22Rv1 (cell line): ENCODE measurements around the gene MAGI2.
A peak's percentile ranks its signal among the peaks of the same experiment; 100 is the strongest.

Experiments used
- H3K27ac ChIP-seq: fragments of 450-650 bp; 2 replicates; pipeline ENCODE4 v1.5.1; 2017
- ZFX ChIP-seq: fragments of 450-650 bp; IDR thresholded peaks from 2 replicates; pipeline ENCODE4 v1.6.1; 2017; ENCODE audit warnings: antibody characterized with exemption, borderline replicate concordance
- TF ChIP-seq, protein P1 (sequence below): fragments of 450-650 bp; IDR thresholded peaks from 2 replicates; pipeline ENCODE4 v1.5.1; 2017; ENCODE audit warnings: mild to moderate bottlenecking

The MAGI2 gene

DNA sequence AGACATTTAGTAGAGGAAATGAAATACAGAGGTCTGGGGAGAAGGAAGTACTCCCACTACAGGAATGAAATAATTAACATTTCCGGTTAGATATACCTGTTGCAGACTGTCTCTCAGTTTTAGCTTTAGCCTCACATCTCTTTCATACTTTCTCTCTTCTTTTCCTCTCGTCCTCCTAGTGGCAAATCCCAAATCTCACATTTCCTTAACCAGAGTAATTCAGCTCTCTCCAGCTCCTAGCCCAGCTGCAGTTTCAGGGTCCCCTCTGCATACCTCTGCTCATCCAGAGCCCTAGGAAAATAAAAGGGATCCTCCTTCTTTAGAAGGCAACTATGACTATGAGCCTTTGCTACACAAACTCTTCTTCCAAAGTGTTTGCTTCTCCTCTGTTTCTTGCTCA lies 1011.7 kb downstream of the MAGI2 start:
- no peak for TF ChIP-seq ZFX
- TF ChIP-seq, protein P1, sequence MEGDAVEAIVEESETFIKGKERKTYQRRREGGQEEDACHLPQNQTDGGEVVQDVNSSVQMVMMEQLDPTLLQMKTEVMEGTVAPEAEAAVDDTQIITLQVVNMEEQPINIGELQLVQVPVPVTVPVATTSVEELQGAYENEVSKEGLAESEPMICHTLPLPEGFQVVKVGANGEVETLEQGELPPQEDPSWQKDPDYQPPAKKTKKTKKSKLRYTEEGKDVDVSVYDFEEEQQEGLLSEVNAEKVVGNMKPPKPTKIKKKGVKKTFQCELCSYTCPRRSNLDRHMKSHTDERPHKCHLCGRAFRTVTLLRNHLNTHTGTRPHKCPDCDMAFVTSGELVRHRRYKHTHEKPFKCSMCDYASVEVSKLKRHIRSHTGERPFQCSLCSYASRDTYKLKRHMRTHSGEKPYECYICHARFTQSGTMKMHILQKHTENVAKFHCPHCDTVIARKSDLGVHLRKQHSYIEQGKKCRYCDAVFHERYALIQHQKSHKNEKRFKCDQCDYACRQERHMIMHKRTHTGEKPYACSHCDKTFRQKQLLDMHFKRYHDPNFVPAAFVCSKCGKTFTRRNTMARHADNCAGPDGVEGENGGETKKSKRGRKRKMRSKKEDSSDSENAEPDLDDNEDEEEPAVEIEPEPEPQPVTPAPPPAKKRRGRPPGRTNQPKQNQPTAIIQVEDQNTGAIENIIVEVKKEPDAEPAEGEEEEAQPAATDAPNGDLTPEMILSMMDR, result no peak
- H3K27ac ChIP-seq, result no peak overlapping the region

DNA sequence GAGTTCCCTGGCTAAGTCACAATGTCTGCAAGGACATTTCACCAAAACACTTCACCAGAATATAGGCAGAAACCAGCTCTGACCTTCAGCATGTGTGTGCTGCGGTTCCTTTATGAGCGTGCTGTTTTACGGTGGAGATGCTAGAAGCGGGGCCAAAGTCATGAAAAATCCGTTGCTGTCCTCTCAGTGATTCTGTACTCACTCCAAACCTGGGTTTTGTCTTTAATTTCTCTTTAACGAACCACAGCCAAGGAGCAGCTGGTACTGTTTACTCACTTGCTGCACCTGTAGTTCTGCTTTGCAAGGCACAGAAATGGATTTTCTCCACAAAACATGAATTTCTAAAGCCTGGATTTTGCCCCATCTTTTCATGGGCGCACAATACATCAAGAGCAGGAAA lies 1015.0 kb downstream of the MAGI2 start:
- TF ChIP-seq ZFX, result no peak
- TF ChIP-seq, protein P1, result no peak
- H3K27ac ChIP-seq, result no peak overlapping the region

DNA sequence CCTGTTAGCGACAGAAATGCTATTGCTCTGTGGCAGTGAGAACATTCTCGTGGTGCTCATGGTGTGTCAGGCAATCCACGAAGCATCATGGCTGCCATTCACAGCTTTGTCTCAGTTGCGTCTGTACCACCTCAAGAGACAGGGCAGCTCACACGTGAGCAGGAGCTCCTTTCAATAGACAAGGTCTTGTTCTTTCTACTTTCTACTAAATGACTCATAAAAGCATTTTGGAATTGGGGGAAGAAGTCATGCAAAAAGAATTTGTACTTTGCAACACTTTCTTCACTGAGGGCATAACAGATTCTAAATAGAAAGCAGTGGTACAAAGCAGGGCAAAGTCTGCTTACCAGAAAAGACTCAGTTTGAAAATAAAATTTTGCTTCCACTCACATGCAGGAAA lies 1016.3 kb downstream of the MAGI2 start:
- TF ChIP-seq, protein P1, result no peak
- no peak for TF ChIP-seq ZFX
- H3K27ac ChIP-seq, result no peak overlapping the region

DNA sequence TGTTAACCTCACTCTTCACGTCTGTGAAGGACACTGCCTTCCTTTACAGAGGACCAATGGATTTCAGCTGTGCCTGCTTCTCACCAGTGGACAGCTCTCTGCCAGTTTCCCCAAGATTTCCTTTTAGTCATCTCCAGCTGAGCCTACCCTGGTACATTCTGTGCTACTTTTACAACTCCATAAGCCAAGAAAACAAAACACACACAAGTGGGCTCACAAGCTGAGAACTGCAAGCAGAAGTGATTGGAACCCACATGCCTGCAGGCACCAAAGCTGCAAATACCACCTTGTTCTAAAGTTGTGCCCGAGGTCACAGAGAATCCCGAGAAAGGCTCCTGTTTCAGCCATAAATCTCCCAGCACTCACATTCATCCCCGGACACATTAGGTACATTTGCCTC lies 1018.1 kb downstream of the MAGI2 start:
- TF ChIP-seq, protein P1, result no peak
- no peak for TF ChIP-seq ZFX
- no peak overlapping the region for H3K27ac ChIP-seq

DNA sequence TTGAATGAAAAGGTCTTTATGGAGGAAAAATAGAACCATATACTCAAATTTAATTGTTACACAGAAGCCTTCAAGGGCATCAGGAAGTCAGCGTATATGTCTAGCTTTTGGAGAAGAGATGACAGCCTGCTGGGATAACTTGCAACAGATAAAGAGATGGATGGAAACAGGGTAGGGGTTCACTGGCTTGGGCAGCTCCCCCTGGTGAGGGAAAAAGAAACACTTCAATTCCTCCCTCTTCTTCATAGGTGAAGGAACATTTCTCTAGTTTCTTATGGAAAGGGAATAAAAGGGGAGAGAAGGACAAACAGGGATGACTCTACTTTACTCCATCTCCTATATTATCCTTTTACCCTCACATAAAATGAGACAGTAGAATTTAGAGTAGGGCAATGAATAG lies 1019.2 kb downstream of the MAGI2 start:
- no peak for TF ChIP-seq ZFX
- TF ChIP-seq, protein P1, result 0 out of 2 replicates have a peak, but pooled peaks have one; percentile 10
- no peak overlapping the region for H3K27ac ChIP-seq

DNA sequence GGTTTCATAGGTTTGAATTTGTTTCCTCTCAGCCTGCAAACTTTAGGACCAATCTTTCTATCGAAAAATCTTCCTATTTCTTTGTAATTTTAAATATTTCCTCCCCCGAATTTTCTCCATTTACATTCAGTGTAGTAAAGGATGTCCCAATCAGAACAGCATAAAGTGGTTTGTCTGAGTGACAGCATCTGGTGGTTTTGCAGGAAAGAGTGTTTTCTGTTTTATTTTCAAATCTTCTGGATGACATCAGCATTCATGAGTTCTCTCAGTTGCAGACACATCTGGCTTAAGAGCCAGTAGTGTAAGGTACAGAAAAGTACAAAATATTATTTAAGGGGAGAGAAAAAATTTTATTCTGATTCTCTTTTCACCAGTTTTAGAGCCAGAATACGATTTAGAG lies 1020.0 kb downstream of the MAGI2 start:
- TF ChIP-seq ZFX, result no peak
- TF ChIP-seq, protein P1, result no peak
- H3K27ac ChIP-seq, result no peak overlapping the region

DNA sequence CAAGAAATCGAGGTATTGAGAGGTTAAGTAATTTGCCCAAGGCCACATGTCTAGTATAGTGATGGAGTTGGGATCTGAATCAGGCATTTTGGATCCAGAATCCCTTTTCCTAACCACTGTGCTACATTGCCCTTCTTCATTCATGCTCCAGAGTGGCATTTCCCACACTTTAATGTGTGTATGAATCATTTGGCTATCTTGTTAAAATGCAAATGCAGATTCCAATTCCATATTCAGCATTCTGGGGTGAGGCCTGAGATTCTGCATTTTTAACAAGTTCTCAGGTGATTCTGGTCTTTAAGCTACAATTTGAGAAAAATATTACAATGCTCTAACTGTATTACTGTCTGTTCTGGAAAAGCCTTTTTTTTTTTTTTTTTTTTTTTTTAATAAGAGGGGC lies 1023.6 kb downstream of the MAGI2 start:
- H3K27ac ChIP-seq, result no peak overlapping the region
- TF ChIP-seq, protein P1, result no peak
- no peak for TF ChIP-seq ZFX
